Naive thymus-derived CD4-positive, alpha-beta T cell (primary cell): ENCODE results near the gene MICA. TPM values are rescaled to one million over a fixed set of nuclear protein-coding genes. Genes with fewer than 3 reads are reported as not detected.
A peak's percentile ranks its signal among the peaks of the same experiment; 100 is the strongest.

Source experiments
- ATAC-seq: fragments of 150-1000 bp; cut with Tn5 transposase; 2 replicates; pipeline ENCODE4 v1.10.0; 2021; ENCODE audit warnings: mild to moderate bottlenecking, moderate library complexity
- CTCF ChIA-PET: fragments of 350-600 bp; sonication (Branson Sonifier 250); formaldehyde crosslinking; loops from one replicate; lab custom pipeline; 2021; ENCODE audit warnings: antibody characterized with exemption; lab: Charles Lee
- POLR2A ChIA-PET: fragments of 350-600 bp; sonication (Branson Sonifier 250); formaldehyde crosslinking; loops from one replicate; lab custom pipeline; 2021; ENCODE audit warnings: antibody characterized with exemption, inconsistent platforms; lab: Charles Lee
- DNase-seq, 9 donors: peaks; one replicate each; pipeline versions ENCODE4 v3.0.0 to v3.0.0-alpha.2; 2020 to 2022; ENCODE audit warnings: mixed read lengths in 1 of 9
- H3K27ac ChIP-seq: one replicate; pipeline ENCODE4 v1.7.0; 2013; ENCODE audit warnings: mild to moderate bottlenecking, low read depth, low read length, moderate library complexity
- H3K27me3 ChIP-seq, 2 donors: one replicate each; pipeline ENCODE4 v1.7.0; 2013; ENCODE audit warnings: low read length in 2 of 2, mild to moderate bottlenecking in 2 of 2, moderate library complexity in 2 of 2; ENCODE audit not compliant: control insufficient read depth in 2 of 2, insufficient read depth in 2 of 2
- H3K36me3 ChIP-seq, 3 experiments: 1 replicate in 2 of 3; 2 replicates in 1 of 3; pipeline ENCODE4 v1.7.0; 2013; ENCODE audit warnings: low read length in 3 of 3, mild to moderate bottlenecking in 3 of 3, moderate library complexity in 1 of 3; ENCODE audit not compliant: insufficient read depth in 3 of 3, control insufficient read depth in 2 of 3
- H3K4me1 ChIP-seq, 2 donors: one replicate each; pipeline ENCODE4 v1.7.0; 2013; ENCODE audit warnings: low read length in 2 of 2, mild to moderate bottlenecking in 2 of 2, moderate library complexity in 1 of 2; ENCODE audit not compliant: control insufficient read depth in 2 of 2, insufficient read depth in 2 of 2
- H3K4me3 ChIP-seq: 2 replicates; pipeline ENCODE4 v1.7.0; 2013; ENCODE audit warnings: mild to moderate bottlenecking, low read length
- H3K9me3 ChIP-seq, 3 experiments: 1 replicate in 2 of 3; 2 replicates in 1 of 3; pipeline ENCODE4 v1.7.0; 2013; ENCODE audit warnings: low read length in 3 of 3; ENCODE audit not compliant: control insufficient read depth in 2 of 3
- H3K27ac Mint-ChIP-seq, 9 donors: one replicate each; pipeline ENCODE4 v1.8.0; 2020 to 2022; ENCODE audit warnings: mixed read lengths in 9 of 9, mild to moderate bottlenecking in 8 of 9, moderate library complexity in 5 of 9, inconsistent platforms in 2 of 9
- H3K27me3 Mint-ChIP-seq, 5 donors: one replicate each; pipeline ENCODE4 v1.8.0; 2021 to 2022; ENCODE audit warnings: mixed read lengths in 5 of 5, mild to moderate bottlenecking in 1 of 5
- H3K36me3 Mint-ChIP-seq, 5 donors: one replicate each; pipeline ENCODE4 v1.8.0; 2020 to 2022; ENCODE audit warnings: mixed read lengths in 5 of 5, mild to moderate bottlenecking in 3 of 5, inconsistent platforms in 1 of 5
- H3K4me1 Mint-ChIP-seq, 7 donors: one replicate each; pipeline ENCODE4 v1.8.0; 2020 to 2022; ENCODE audit warnings: mixed read lengths in 7 of 7, mild to moderate bottlenecking in 3 of 7, inconsistent platforms in 1 of 7
- H3K4me3 Mint-ChIP-seq, 10 donors: one replicate each; pipeline ENCODE4 v1.8.0; 2020 to 2022; ENCODE audit warnings: mild to moderate bottlenecking in 10 of 10, mixed read lengths in 10 of 10, moderate library complexity in 6 of 10, inconsistent platforms in 2 of 10
- H3K9me3 Mint-ChIP-seq, 11 donors: one replicate each; pipeline ENCODE4 v1.8.0; 2020 to 2022; ENCODE audit warnings: mixed read lengths in 11 of 11, mild to moderate bottlenecking in 4 of 11, inconsistent platforms in 1 of 11, moderate library complexity in 1 of 11
- intact Hi-C, 2 donors: fragments of 100-400 bp; cut with micrococcal nuclease; formaldehyde crosslinking; loops; one replicate each; pipeline ENCODE4 v1.15.1; 2023
- polyA plus RNA-seq, 2 donors: library from polyadenylated mRNA; unstranded; fragments of 300-500 nt; fragmentation: Illumina TruSeq; gene quantifications; one replicate each; pipeline ENCODE4 v1.2.3, GENCODE V29; 2021
- total RNA-seq, 6 experiments: library from RNA in 5 of 6; stranded (reverse) in 5 of 6; gene quantifications; 1 replicate in 5 of 6; 2 replicates in 1 of 6; pipeline ENCODE4 v1.2.3 and lab custom pipeline; 2021 to 2026

Gene MICA
- total RNA-seq = 10 to 100 TPM; 12.1 to 17.4 (median 15.2) TPM
- polyA plus RNA-seq = 1 to 10 TPM; 4.3 to 8.4 TPM
- total RNA-seq (lab: John Stamatoyannopoulos, UW) = 24.0 reads per million, percentile 54 among the genes with 10 or more reads in this experiment

GRCh38 chr6:31403283-31404060 lies at the start of gene MICA:
TSS of gene MICA (plus strand) at chr6:31403595. CDS start at chr6:31403633, 38 bp downstream.
- H3K27ac ChIP-seq = peak within 1 kb of the TSS; percentile 76
- H3K27ac Mint-ChIP-seq = peak within 1 kb of the TSS; percentile 25 to 94 (median 78)
- H3K27me3 Mint-ChIP-seq = peaks cover 0 to 2% (median 0%) of the 10 kb centered on the region in 5 donors
- H3K4me3 Mint-ChIP-seq = peak within 1 kb of the TSS; percentile 83 to 98 (median 90)
- ChIA-PET CTCF (interaction anchor here (0.6 to 1.7 kb wide), 4 partner anchors 37 to 206 kb away, joined by 3 to 5 read pairs (median 4); no protein-coding TSS in a partner anchor), POLR2A (interaction anchor here (0.6 to 1.9 kb wide), 5 partner anchors 10 to 207 kb away, joined by 3 to 6 read pairs (median 4); partner anchors contain the start of gene DDX39B)
- H3K4me3 ChIP-seq = peak within 1 kb of the TSS; percentile 79
- peak in 8 of 9 donors; percentile 32 to 79 (median 41) for DNase-seq
- H3K36me3 ChIP-seq = peaks cover 0 to 8% (median 0%) of the 10 kb centered on the region in 3 experiments
- ATAC-seq = peak; percentile 71
- H3K9me3 Mint-ChIP-seq = peaks cover 0 to 1% (median 0%) of the 10 kb centered on the region in 11 donors
- peaks cover 0 to 5% (median 0%) of the 10 kb centered on the region in 5 donors for H3K36me3 Mint-ChIP-seq
- H3K27me3 ChIP-seq = no peaks in the 10 kb centered on the region
- no peaks in the 10 kb centered on the region for H3K9me3 ChIP-seq
- intact Hi-C loops = loop anchor here (2.0 to 10.0 kb wide), 5 partner anchors 15 to 431 kb away; partner anchors contain the start of gene DDX39B (in 1 of the 2)
- peaks cover 65 to 90% (median 70%) of the 10 kb centered on the region in 7 donors for H3K4me1 Mint-ChIP-seq
- peaks cover 17 to 19% of the 10 kb centered on the region in 2 donors for H3K4me1 ChIP-seq

- Mint-ChIP-seq H3K36me3 (peaks cover 0 to 50% (median 41%) of the 10 kb centered on the region in 5 donors), H3K4me1 (peaks cover 52 to 77% (median 75%) of the 10 kb centered on the region in 7 donors), H3K27ac (peak overlapping the region; percentile 66 to 100 (median 91)), H3K4me3 (peak overlapping the region; percentile 80 to 100 (median 98)), H3K27me3 (peaks cover 0 to 4% (median 0%) of the 10 kb centered on the region in 5 donors), H3K9me3 (peaks cover 0 to 11% (median 0%) of the 10 kb centered on the region in 11 donors)
- peak in 4 of 9 donors; percentile 16 to 33 (median 27) for DNase-seq
- Histone ChIP-seq H3K4me3 (peak overlapping the region; percentile 68), H3K27ac (peak overlapping the region; percentile 100), H3K4me1 (peaks cover 32 to 38% of the 10 kb centered on the region in 2 donors), H3K27me3 (no peaks in the 10 kb centered on the region), H3K36me3 (peaks cover 18 to 38% (median 32%) of the 10 kb centered on the region in 3 experiments), H3K9me3 (no peaks in the 10 kb centered on the region)
- CTCF ChIA-PET = interaction anchor here (0.6 kb wide), 1 partner anchor 12 kb away, joined by 3 read pairs; no protein-coding TSS in a partner anchor
- intact Hi-C loops = loop anchor here in 1 of 2 donors (10.0 kb wide), 1 partner anchor 1470 kb away; no protein-coding TSS in a partner anchor
- no peak for ATAC-seq
- POLR2A ChIA-PET = interaction anchor here (0.6 to 4.6 kb wide), 17 partner anchors 8 to 1947 kb away, joined by 3 to 75 read pairs (median 6); no protein-coding TSS in a partner anchor
Measured at GRCh38 chr6:31354158-31354863, 49.1 kb upstream of the MICA start.

DNA sequence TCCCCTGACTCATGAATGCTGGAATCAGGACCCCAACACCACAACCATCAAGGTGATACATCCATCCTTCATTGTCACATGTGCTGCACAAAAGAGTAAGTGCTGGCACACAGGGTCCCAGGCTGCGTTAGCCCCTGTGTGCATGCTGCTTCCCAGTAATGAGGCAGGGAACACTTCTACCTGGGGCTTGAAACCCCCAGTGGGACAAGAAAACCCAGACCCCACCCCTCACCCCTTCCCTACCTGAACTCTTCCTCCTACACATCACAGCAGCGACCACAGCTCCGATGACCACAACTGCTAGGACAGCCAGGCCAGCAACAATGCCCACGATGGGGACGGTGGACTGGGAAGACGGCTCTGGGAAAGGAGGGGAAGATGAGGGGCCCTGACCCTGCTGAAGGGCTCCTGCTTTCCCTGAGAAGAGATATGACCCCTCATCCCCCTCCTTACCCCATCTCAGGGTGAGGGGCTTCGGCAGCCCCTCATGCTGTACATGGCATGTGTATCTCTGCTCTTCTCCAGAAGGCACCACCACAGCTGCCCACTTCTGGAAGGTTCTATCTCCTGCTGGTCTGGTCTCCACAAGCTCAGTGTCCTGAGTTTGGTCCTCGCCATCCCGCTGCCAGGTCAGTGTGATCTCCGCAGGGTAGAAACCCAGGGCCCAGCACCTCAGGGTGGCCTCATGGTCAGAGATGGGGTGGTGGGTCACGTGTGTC lies 48.4 kb upstream of the MICA start:
- Mint-ChIP-seq H3K27me3 (peaks cover 0 to 4% (median 0%) of the 10 kb centered on the region in 5 donors), H3K4me3 (peak overlapping the region; percentile 80 to 100 (median 98)), H3K27ac (peak overlapping the region; percentile 66 to 100 (median 91)), H3K9me3 (peaks cover 0 to 11% (median 0%) of the 10 kb centered on the region in 11 donors), H3K4me1 (peaks cover 57 to 78% (median 77%) of the 10 kb centered on the region in 7 donors), H3K36me3 (peaks cover 0 to 52% (median 41%) of the 10 kb centered on the region in 5 donors)
- CTCF ChIA-PET = interaction anchor here (0.6 kb wide), 1 partner anchor 12 kb away, joined by 3 read pairs; no protein-coding TSS in a partner anchor
- POLR2A ChIA-PET = interaction anchor here (0.6 to 4.6 kb wide), 13 partner anchors 9 to 261 kb away, joined by 3 to 75 read pairs (median 4); no protein-coding TSS in a partner anchor
- Histone ChIP-seq H3K27ac (peak overlapping the region; percentile 100), H3K9me3 (no peaks in the 10 kb centered on the region), H3K4me1 (peaks cover 32 to 38% of the 10 kb centered on the region in 2 donors), H3K4me3 (peak overlapping the region; percentile 68), H3K36me3 (peaks cover 18 to 38% (median 32%) of the 10 kb centered on the region in 3 experiments), H3K27me3 (no peaks in the 10 kb centered on the region)
- ATAC-seq (no peak), DNase-seq (peak in 3 of 9 donors; percentile 12 to 26 (median 15))
- intact Hi-C loops = loop anchor here (5.0 to 10.0 kb wide), 4 partner anchors 738 to 1617 kb away; partner anchors contain the start of genes HLA-A (in 1 of the 2), MRPS18B (in 1 of the 2) and PPP1R10 (in 1 of the 2)

DNA sequence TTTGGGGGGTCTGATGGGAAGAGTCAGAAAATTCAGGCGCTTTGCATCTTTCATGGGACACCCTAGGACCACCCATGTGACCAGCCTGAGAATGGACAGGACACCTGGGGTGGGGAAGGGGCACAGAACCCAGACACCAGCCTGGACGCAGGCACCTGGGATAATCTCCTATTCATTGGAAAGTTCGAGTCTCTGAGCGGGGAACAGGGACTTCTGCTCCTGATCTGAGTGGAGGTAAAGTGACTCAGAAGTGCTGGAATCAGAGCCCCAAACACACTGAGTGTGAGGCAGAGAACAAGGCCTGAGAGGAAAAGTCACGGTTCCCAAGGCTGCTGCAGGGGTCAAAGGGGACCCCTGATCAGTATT lies 47.8 kb upstream of the MICA start:
- Histone ChIP-seq H3K27ac (peak overlapping the region; percentile 100), H3K4me3 (peak overlapping the region; percentile 68), H3K36me3 (peaks cover 18 to 38% (median 32%) of the 10 kb centered on the region in 3 experiments), H3K9me3 (no peaks in the 10 kb centered on the region), H3K27me3 (no peaks in the 10 kb centered on the region), H3K4me1 (peaks cover 32 to 38% of the 10 kb centered on the region in 2 donors)
- H3K9me3 Mint-ChIP-seq = peaks cover 0 to 11% (median 0%) of the 10 kb centered on the region in 11 donors
- ChIA-PET CTCF (no interaction called here), POLR2A (interaction anchor here (0.7 to 4.6 kb wide), 10 partner anchors 9 to 157 kb away, joined by 3 to 75 read pairs (median 4); no protein-coding TSS in a partner anchor)
- H3K4me1 Mint-ChIP-seq = peaks cover 57 to 77% (median 73%) of the 10 kb centered on the region in 7 donors
- H3K36me3 Mint-ChIP-seq = peaks cover 0 to 56% (median 41%) of the 10 kb centered on the region in 5 donors
- H3K4me3 Mint-ChIP-seq = peak overlapping the region; percentile 80 to 100 (median 98)
- DNase-seq (peak in 3 of 9 donors; percentile 10 to 27 (median 22)), ATAC-seq (no peak)
- intact Hi-C loops = loop anchor here (5.0 to 10.0 kb wide), 4 partner anchors 738 to 1617 kb away; partner anchors contain the start of genes HLA-A (in 1 of the 2), MRPS18B (in 1 of the 2) and PPP1R10 (in 1 of the 2)
- peaks cover 0 to 8% (median 0%) of the 10 kb centered on the region in 5 donors for H3K27me3 Mint-ChIP-seq
- H3K27ac Mint-ChIP-seq = peak overlapping the region; percentile 66 to 100 (median 91)

DNA sequence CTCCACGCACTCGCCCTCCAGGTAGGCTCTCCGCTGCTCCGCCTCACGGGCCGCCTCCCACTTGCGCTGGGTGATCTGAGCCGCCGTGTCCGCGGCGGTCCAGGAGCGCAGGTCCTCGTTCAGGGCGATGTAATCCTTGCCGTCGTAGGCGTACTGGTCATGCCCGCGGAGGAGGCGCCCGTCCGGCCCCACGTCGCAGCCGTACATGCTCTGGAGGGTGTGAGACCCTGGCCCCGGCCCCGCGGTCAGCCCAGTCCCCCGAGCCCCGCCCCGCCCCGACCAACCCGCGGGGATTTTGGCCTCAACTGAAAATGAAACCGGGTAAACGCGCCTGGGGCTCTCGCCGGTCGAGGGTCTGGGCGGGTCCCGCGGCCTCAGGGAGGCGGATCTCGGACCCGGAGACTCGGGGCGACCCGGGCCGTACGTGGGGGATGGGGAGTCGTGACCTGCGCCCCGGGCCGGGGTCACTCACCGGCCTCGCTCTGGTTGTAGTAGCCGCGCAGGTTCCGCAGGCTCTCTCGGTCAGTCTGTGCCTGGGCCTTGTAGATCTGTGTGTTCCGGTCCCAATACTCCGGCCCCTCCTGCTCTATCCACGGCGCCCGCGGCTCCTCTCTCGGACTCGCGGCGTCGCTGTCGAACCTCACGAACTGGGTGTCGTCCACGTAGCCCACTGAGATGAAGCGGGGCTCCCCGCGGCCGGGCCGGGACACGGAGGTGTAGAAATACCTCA lies 47.0 kb upstream of the MICA start:
- ATAC-seq = peak; percentile 0

More for the DNA sequence above, 47.0 kb upstream of the MICA start:
- Mint-ChIP-seq H3K36me3 (peaks cover 0 to 63% (median 41%) of the 10 kb centered on the region in 5 donors), H3K9me3 (peaks cover 0 to 11% (median 3%) of the 10 kb centered on the region in 11 donors), H3K27ac (peak overlapping the region; percentile 99 to 100 (median 100)), H3K27me3 (peaks cover 0 to 14% (median 0%) of the 10 kb centered on the region in 5 donors), H3K4me1 (peaks cover 52 to 70% (median 65%) of the 10 kb centered on the region in 7 donors), H3K4me3 (peak overlapping the region; percentile 80 to 100 (median 98))
- H3K27me3 ChIP-seq = no peaks in the 10 kb centered on the region
- no peaks in the 10 kb centered on the region for H3K9me3 ChIP-seq
- H3K4me1 ChIP-seq = peaks cover 32 to 33% of the 10 kb centered on the region in 2 donors
- intact Hi-C loops = loop anchor here (2.0 to 10.0 kb wide), 5 partner anchors 48 to 1616 kb away; partner anchors contain the start of genes HLA-A (in 1 of the 2), MRPS18B (in 1 of the 2) and PPP1R10 (in 1 of the 2)
- peak overlapping the region; percentile 100 for H3K27ac ChIP-seq
- DNase-seq = peak in 6 of 9 donors; percentile 19 to 59 (median 40)
- H3K4me3 ChIP-seq = peak overlapping the region; percentile 68
- CTCF ChIA-PET = no interaction called here
- peaks cover 18 to 38% (median 32%) of the 10 kb centered on the region in 3 experiments for H3K36me3 ChIP-seq
- POLR2A ChIA-PET = interaction anchor here (0.9 kb wide), 1 partner anchor 10 kb away, joined by 3 read pairs; no protein-coding TSS in a partner anchor
